Fibroblast of the aortic adventitia (primary cell): Measurements from ENCODE around the gene ERICH4. TPM values are rescaled to one million over a fixed set of nuclear protein-coding genes. Genes with fewer than 3 reads are reported as not detected.
"Not testable (repeated sequence)": the region's sequence is repeated elsewhere in the genome, so short reads cannot be mapped to it uniquely, and the experiment has no call there.

Experiments used
- DNase-seq: peaks from one replicate; pipeline ENCODE4 v3.0.0-alpha.2; 2010; ENCODE audit warnings: low read depth
- H3K4me3 ChIP-seq: 2 replicates; pipeline ENCODE4 v1.5.1; 2011; ENCODE audit warnings: low read depth, mild to moderate bottlenecking, control low read depth, low read length, moderate library complexity
- CTCF ChIP-seq: IDR thresholded peaks from 2 replicates; pipeline ENCODE4 v1.5.1; 2011; ENCODE audit warnings: mild to moderate bottlenecking, low read length, control low read depth, inconsistent platforms; ENCODE audit not compliant: insufficient read depth
- small RNA-seq: library from RNA; depleted of rRNA; stranded (forward); fragments of <200 nt; gene quantifications from one replicate; pipeline ENCODE3, GENCODE V24; 2012
- total RNA-seq: library from RNA; depleted of rRNA; stranded (reverse); fragments of >200 nt; gene quantifications from 2 replicates; pipeline ENCODE4 v1.2.3, GENCODE V29; 2012; ENCODE audit warnings: low replicate concordance

The ERICH4 gene
- total RNA-seq, 1 donor = not detected

DNA sequence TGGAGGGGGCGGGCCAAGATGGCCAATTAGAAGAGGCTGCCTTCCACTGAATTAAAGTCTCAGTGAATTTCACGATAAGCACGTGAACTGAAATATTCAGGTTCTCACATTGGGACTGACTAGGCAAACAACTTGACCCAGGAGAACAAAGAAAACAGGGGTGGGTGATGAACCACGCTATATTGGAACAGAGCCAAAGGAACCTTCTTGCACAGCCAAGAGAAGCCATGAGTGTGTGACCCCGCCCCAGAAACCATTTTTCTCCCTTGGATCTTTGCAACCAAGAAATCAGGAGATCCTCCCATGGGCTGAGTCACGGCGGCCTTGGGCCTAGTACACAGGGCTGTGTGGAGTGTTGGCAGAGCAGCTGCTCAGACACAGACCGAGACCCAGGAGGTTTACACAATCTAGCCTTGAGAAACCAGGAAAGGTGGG is 36.8 kb downstream of the ERICH4 start:
- TF ChIP-seq CTCF = no peak
- DNase-seq = no peak

GRCh38 chr19:41480336-41480735 is 37.4 kb downstream of the ERICH4 start:
- no peak for DNase-seq
- TF ChIP-seq CTCF = no peak
- no peak overlapping the region for H3K4me3 ChIP-seq

More for the DNA sequence above, 36.8 kb downstream of the ERICH4 start:
- no peak overlapping the region for H3K4me3 ChIP-seq

DNA sequence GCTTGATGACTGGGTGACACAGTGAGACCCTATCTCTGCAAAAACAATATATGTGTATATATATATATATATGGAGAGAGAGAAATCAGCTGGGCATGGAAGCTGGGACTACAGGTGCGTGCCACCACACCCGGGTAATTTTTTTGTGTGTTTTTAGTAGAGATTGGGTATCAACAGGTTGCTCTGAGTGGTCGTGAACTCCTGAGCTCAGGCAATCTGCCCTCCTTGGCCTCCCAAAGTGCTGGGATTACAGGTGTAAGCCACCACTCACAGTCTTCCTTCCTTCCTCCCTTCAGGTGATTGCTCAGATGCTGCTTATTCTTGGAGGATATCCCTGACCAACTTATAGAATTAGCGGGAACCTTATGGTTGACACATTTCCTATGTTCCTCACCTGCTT is 41.9 kb downstream of the ERICH4 start:
- TF ChIP-seq CTCF = no peak
- no peak overlapping the region for H3K4me3 ChIP-seq
- DNase-seq = no peak

DNA sequence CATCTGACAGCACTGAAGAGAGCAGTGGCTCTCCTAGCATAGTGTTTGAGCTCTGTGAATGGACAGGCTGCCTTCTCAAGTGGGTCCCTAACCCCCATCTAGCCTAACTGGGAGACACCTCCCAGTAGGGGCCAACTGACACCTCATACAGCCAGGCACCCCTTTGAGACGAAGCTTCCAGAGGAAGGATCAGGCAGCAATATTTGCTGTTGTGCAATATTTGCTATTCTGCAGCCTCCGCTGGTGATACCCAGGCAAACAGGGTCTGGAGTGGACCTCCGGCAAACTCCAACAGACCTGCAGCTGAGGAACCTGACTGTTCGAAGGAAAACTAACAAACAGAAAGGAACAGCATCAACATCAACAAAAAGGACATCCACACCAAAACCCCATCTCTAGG is 44.0 kb downstream of the ERICH4 start:
- not testable (repeated sequence) for H3K4me3 ChIP-seq, DNase-seq

DNA sequence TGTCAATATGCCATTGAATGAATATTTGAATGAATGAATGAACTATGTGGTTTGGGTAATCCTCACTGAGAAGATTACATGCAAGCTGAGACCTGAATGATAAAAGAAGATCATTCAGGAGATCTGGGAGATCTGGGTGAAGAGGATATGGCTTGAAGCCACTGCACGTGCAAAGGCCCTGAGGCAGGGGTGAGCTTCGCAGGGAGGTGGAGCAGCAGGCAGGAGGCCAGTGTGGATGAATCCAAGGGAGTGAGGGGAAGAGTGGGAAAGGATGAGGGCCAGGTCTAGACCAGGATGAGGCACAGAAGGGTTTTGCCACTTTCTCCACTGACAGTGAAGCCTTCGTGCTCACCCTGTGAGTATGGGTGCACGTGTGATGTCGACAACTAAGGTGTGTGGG is 49.9 kb downstream of the ERICH4 start:
- no peak for TF ChIP-seq CTCF
- no peak overlapping the region for H3K4me3 ChIP-seq
- DNase-seq = no peak

Small RNAs within 50 kb of the gene (small RNA-seq; reads per million reads assigned to genes)
- not detected for gene RF00017

Other genes with a start within 250 kb of the ERICH4 start
- 0.45 TPM in 1 of 2 replicates, not detected in the other for gene CYP2S1, start 249.9 kb upstream of the ERICH4 start, total RNA-seq
- gene AXL, start 223.9 kb upstream of the ERICH4 start, total RNA-seq = 121 and 305 TPM in 2 replicates
- gene HNRNPUL1, start 178.8 kb upstream of the ERICH4 start, total RNA-seq = 98.4 and 108 TPM in 2 replicates
- 7.9 and 11.4 TPM in 2 replicates for gene CCDC97, start 133.0 kb upstream of the ERICH4 start, total RNA-seq
- gene TGFB1, start 89.2 kb upstream of the ERICH4 start, total RNA-seq = 18.7 and 19.8 TPM in 2 replicates
- gene B9D2, start 79.0 kb upstream of the ERICH4 start, total RNA-seq = 0.25 and 4.5 TPM in 2 replicates
- 4.7 and 5.6 TPM in 2 replicates for gene TMEM91, start 66.6 kb upstream of the ERICH4 start, total RNA-seq
- 12.1 and 14.6 TPM in 2 replicates for gene EXOSC5, start 45.8 kb upstream of the ERICH4 start, total RNA-seq
- gene BCKDHA, start 45.3 kb upstream of the ERICH4 start, total RNA-seq = 3.5 and 15.3 TPM in 2 replicates
- 1.5 and 2.1 TPM in 2 replicates for gene B3GNT8, start 15.8 kb upstream of the ERICH4 start, total RNA-seq
- 29.3 and 31.2 TPM in 2 replicates for gene DMAC2, start 3.2 kb upstream of the ERICH4 start, total RNA-seq
- not detected in 2 replicates for gene CEACAM21, start 133.0 kb downstream of the ERICH4 start, total RNA-seq
- gene CEACAM4, start 183.9 kb downstream of the ERICH4 start, total RNA-seq = not detected in 2 replicates
- gene CEACAM7, start 245.1 kb downstream of the ERICH4 start, total RNA-seq = not detected in 2 replicates